SH-SY5Y (cell line): ENCODE data around the gene NEU4.

Experiments
- GATA2 ChIP-seq: IDR thresholded peaks from 2 replicates; pipeline ENCODE4 v1.6.1; 2011; ENCODE audit warnings: mild to moderate bottlenecking, low read depth, low read length
- GATA3 ChIP-seq: IDR thresholded peaks from 2 replicates; pipeline ENCODE4 v1.6.1; 2011; ENCODE audit warnings: low read depth, mild to moderate bottlenecking, low read length, moderate library complexity

GRCh38 chr2:241854342-241855244 is 45.6 kb downstream of the NEU4 start:
- no peak for TF ChIP-seq GATA2
- no peak for TF ChIP-seq GATA3
